ENCODE data around the gene DLGAP5. TPM values are rescaled to one million over a fixed set of nuclear protein-coding genes. Genes with fewer than 3 reads are reported as not detected.

Gene DLGAP5
- total RNA-seq, 2 donors from 2014 or later: 4.0 to 8.1 TPM

- DNase-seq (no peak), ATAC-seq (peak; percentile 63)
- intact Hi-C loops (cut with DNase I, micrococcal nuclease): no loop called here
Measured at GRCh38 chr14:55121628-55122439, 69.6 kb downstream of the DLGAP5 start.

DNA sequence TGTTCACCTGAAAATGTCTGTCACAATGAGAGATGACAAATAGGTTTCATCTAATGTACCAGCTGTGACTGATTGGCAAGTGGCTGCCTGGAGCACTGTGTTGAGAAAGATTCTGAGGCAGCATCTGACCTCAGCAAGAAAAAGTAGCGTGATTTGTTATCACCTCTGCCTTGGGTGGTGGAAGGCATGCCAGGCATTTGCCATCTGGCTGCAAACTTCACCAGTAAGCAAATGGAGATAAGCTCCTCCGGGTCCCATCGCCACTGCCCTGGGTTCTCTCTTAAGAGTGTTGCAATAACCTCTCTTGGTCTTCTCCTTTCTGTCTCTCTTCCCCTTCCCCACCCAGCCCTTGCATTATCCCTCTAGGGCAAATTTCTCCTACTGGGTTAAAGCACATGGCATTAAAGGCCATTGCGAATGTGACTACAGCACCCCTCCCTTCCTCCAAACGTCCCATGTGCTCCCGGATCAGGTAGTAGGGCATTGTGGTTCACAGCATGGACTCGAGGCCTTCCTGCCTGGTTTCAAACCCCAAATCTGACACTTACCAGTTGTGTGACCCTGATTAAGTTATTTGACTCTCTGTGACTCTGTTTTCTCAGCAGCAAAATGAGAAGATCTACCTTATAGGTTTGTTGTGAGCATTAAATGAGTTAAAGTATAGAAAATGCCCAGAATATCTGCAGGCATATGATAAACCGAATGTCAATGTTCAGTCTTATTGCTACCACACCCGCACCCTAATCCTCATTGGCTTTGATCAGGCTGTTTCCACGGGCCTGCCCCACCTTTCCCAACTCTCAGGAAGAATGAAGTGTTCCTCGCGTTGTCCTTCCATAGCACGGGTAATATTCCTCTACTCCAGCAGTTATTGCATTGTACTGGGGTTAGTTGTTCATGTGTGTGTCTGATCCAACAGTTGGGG is 70.6 kb downstream of the DLGAP5 start:
- peak; percentile 31 for ATAC-seq
- intact Hi-C loops (cut with DNase I, micrococcal nuclease): no loop called here
- peak in 1 of 2 donors; percentile 45 for DNase-seq

DNA sequence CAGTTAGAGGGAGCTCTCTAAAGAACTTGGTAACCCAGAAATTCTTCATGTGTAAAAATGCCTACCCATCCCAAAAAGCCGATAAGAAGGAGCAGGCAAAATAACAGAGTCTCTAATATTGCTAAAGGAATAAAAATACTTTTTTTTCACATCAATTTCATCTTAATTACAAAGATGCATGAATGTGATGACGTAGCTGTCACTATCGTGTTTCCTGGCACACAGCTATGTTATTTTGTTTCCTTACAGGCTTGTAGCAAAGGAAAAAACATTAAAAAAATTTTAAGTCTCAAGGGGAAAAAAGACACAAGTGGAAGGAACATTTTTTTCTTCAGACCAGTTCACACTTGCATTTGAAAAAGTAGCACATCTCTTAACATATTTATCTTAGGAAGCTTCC is 72.6 kb downstream of the DLGAP5 start:
- no peak for ATAC-seq
- intact Hi-C loops (cut with DNase I, micrococcal nuclease): no loop called here
- DNase-seq: no peak

DNA sequence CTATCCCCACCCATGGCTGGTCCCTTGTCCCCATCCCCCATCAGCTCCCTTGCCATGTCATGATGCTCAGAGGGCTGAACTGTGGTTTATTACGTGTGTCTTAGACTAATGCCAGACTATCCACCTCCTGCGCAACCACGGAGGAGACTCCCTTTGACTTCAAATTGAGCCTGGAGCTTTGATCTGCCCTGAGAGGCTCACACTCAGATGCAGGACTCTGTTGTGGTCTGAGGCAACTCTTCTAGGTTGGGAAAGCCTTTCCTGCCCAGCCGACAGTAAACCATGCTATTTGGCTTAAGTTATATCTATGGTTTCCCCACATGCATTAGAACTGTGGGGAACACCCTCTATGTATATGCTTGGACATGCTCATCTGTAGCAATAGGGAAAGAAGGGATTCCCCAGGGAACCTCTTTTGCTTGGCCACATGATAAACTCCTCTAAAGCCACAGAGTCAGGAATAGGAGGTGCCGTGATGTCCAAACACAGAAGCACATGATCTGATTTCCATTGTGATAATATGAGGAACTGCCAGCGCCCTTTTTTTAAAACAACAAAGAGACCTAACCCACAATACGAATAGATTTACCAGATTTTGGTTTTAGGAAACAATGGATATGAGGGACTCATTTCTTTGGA is 73.5 kb downstream of the DLGAP5 start:
- intact Hi-C loops (cut with DNase I, micrococcal nuclease): no loop called here
- ATAC-seq: no peak
- peak in 1 of 2 donors; percentile 15 for DNase-seq

- DNase-seq: peak in 1 of 2 donors; percentile 52
- intact Hi-C loops (cut with DNase I, micrococcal nuclease): no loop called here
- peak; percentile 70 for ATAC-seq
Measured at GRCh38 chr14:55116246-55117030, 74.9 kb downstream of the DLGAP5 start.

DNA sequence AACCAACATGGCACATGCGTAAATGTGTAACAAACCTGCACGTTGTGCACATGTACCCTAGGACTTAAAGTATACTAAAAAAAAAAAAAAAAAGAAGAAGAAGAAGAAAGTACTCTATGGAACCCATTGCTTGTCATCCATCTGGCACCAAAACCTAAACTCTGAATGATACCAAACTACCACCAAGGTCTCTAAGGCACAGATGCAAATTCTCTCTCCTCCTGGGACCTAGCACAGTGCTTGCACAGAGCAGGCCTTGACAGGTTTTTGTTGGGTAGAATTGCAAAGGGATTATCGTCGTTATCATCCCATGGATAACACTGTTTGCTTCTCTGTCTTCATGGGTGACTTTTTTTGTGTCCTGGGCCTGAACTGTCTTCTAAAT is 75.5 kb downstream of the DLGAP5 start:
- intact Hi-C loops (cut with DNase I, micrococcal nuclease): no loop called here
- DNase-seq (no peak), ATAC-seq (no peak)

GRCh38 chr14:55115460-55115859 is 75.9 kb downstream of the DLGAP5 start:
- ATAC-seq (no peak), DNase-seq (peak in 1 of 2 donors; percentile 28)
- intact Hi-C loops (cut with DNase I, micrococcal nuclease): no loop called here

GRCh38 chr14:55114720-55115119 is 76.7 kb downstream of the DLGAP5 start:
- DNase-seq (peak in 1 of 2 donors; percentile 24), ATAC-seq (peak; percentile 59)
- intact Hi-C loops (cut with DNase I, micrococcal nuclease): no loop called here

DNA sequence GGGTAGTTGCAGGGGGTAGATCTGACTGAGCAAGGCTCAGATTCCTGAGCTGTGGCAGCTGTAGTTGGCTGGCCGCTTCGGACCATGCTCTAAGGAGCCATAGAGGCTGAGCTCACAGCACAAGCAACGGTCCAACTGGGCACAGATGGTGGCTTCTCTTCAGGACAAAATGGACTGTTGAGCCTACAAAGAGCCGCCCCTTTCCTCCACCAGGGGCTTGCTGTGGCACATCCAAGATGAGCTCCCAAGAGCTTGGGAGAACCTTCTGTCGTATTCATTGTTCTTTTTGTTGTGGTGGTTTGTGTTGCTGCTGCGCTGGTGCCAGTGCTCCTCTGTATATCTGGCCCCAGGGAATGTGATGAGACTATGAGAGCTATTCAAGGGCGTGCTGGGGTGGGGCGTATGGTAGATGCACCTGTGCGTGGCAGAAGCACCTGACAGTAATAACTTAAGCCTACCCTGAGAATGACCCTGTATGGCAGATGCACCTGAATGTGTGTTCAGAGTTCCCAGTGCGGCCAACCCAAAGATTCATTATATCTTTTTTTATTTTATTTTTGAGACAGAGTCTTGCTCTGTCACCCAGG is 80.2 kb downstream of the DLGAP5 start:
- intact Hi-C loops (cut with DNase I, micrococcal nuclease): no loop called here
- DNase-seq: peak; percentile 37 to 48
- ATAC-seq: peak; percentile 31

- intact Hi-C loops (cut with DNase I, micrococcal nuclease): no loop called here
- ATAC-seq (peak; percentile 5), DNase-seq (no peak)
Measured at GRCh38 chr14:55109836-55110235, 81.5 kb downstream of the DLGAP5 start.

- peak; percentile 66 for ATAC-seq
- intact Hi-C loops (cut with DNase I, micrococcal nuclease): no loop called here
- peak; percentile 84 to 88 for DNase-seq
Measured at GRCh38 chr14:55107766-55108554, 83.4 kb downstream of the DLGAP5 start.

DNA sequence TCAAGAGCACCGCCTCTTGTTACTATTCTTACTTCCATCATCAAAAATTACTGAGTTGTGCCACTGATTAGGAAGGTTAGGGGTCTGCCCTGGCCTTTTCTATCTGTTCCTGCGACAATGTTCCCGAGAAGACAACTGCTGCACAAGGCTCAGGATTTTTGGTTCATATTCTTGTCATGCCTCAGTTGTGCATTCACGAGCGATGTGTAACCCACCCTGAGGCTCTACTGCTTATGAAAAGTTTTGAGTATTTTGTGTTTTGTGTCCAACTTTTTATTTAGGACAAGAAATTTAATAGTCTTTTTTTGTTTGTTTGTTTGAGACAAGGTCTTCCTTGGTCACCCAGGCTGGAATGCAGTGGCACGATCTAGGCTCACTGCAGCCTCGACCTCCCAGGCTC is 85.4 kb downstream of the DLGAP5 start:
- no peak for ATAC-seq
- no peak for DNase-seq
- intact Hi-C loops (cut with DNase I, micrococcal nuclease): no loop called here

- ATAC-seq: peak; percentile 21
- intact Hi-C loops (cut with DNase I, micrococcal nuclease): no loop called here
- DNase-seq: no peak
Measured at GRCh38 chr14:55103971-55104954, 87.1 kb downstream of the DLGAP5 start.

DNA sequence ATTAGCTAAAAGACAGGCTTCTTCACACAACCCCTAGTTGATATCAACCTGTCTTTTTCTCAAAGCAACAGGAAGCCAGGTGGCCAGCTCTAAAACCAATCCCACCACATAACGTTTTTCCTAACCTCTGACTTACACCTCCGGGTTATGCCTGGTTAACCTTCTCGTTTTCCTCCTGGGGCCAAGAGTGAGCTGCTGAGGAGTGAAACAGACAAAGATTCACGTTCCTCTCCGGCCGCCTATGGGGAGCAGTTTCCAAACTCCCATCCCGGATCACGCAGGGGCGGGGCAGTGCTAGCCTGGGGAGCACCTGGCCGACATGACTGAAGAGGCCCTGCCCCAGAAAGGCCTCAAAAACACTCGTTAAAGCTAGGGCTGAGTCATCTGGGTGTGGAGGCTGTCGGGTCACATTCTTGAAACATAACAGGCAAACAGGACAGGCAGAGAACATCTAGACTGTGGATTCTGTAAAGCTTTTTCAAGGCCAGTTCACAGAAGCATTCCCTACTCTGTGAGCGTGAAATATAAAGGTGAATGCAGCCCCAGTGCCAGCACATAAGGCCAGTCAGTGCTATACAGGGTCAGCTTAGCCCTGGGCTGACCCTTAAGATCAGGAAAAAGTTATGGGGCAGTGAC is 88.3 kb downstream of the DLGAP5 start:
- peak; percentile 87 for ATAC-seq
- peak; percentile 90 to 94 for DNase-seq
- intact Hi-C loops (cut with DNase I, micrococcal nuclease): no loop called here

DNA sequence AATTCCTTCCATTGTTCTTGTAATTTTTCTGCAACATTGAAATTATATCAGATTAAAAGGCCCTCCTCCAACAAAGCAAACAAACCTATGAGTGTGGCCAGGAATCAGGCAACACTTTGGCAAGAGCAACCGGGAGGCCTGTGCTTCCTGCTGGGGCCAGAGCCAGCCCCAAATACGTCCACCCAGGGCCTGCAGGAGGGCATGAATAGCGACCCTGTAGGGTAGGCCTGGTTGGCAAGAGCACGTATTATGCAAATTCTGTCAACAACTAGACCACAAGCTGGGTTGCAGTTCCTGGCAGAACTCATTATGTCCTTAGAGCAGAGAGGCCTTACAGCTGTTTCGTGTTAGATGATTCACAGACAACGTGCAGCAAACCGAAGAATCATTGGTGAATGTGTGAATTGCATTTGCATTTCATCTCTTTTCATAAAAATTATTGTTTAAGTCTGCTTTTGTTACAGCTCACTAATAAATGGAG is 89.2 kb downstream of the DLGAP5 start:
- ATAC-seq (peak; percentile 51), DNase-seq (peak; percentile 64 to 79)
- intact Hi-C loops (cut with DNase I, micrococcal nuclease): no loop called here

DNA sequence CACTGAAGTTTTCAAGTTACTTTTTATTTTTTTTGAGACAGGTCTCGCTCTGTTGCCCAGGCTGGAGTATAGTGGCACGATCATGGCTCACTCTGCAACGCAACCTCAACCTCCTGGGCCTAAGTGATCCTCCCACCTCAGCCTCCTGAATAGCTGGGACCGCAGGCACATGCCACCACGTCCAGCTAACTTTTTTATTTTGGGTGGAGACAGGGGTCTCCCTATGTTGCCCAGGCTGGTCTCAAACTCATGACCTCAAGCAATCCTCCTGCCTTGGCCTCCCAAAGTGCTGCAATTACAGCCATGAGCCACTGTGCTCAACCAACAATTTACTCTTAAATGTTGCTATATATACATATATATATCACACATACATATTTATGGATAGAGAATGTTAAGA is 89.7 kb downstream of the DLGAP5 start:
- DNase-seq: no peak
- ATAC-seq: no peak
- intact Hi-C loops (cut with DNase I, micrococcal nuclease): no loop called here

Measured in left colon (tissue), 2 donors.